C4-2B (cell line): Measurements from ENCODE around the gene LARGE1.

Experiments used
- CTCF ChIP-seq: fragments of 450-650 bp; conservative IDR thresholded peaks from 2 replicates; pipeline ENCODE4 v1.5.1; 2017; ENCODE audit warnings: mild to moderate bottlenecking
- ZFX ChIP-seq: fragments of 450-650 bp; IDR thresholded peaks from 2 replicates; pipeline ENCODE4 v1.6.1; 2017

- TF ChIP-seq CTCF (no peak), ZFX (no peak)
Observed at GRCh38 chr22:33584152-33584551, 336.1 kb downstream of the LARGE1 start.
